Ascending aorta (tissue), 2 donors: Measurements from ENCODE around the gene MTIF3. TPM values are rescaled to one million over a fixed set of nuclear protein-coding genes. Genes with fewer than 3 reads are reported as not detected.

Source experiments
- DNase-seq, 2 donors: peaks; one replicate each; pipeline ENCODE4 v3.0.0-alpha.2; 2019; ENCODE audit warnings: low spot score in 2 of 2
- H3K27ac ChIP-seq, 2 donors: fragments of 200-600 bp; sonication (generic); one replicate each; pipeline ENCODE4 v1.5.1; 2016 to 2017; ENCODE audit warnings: mild to moderate bottlenecking in 1 of 2
- H3K27me3 ChIP-seq: fragments of 200-600 bp; sonication (generic); one replicate; pipeline ENCODE4 v1.5.1; 2017
- H3K36me3 ChIP-seq, 2 donors: fragments of 200-600 bp; sonication (generic); one replicate each; pipeline ENCODE4 v1.5.1; 2016
- H3K4me1 ChIP-seq, 2 donors: fragments of 200-600 bp; sonication (generic); one replicate each; pipeline ENCODE4 v1.5.1; 2016 to 2017; ENCODE audit warnings: mild to moderate bottlenecking in 1 of 2
- H3K4me3 ChIP-seq, 2 donors: fragments of 200-600 bp; sonication (generic); one replicate each; pipeline ENCODE4 v1.5.1; 2016 to 2017; ENCODE audit warnings: mild to moderate bottlenecking in 1 of 2
- H3K9me3 ChIP-seq, 2 donors: fragments of 200-600 bp; sonication (generic); one replicate each; pipeline ENCODE4 v1.5.1; 2016
- CTCF ChIP-seq, 3 experiments: fragments of 200-600 bp in 2 of 3; fragments of 450-650 bp in 1 of 3; sonication (generic) in 2 of 3; IDR thresholded peaks; one replicate each; pipeline ENCODE4 v1.5.1; 2016 to 2019; ENCODE audit warnings: antibody characterized with exemption in 3 of 3, mild to moderate bottlenecking in 1 of 3, moderate library complexity in 1 of 3
- intact Hi-C: fragments of 100-400 bp; cut with DNase I; formaldehyde crosslinking; loops from one replicate; pipeline ENCODE4 v1.15.1; 2023
- total RNA-seq: library from RNA; depleted of rRNA; stranded (reverse); fragments of >200 nt; gene quantifications from one replicate; pipeline ENCODE4 v1.1.0, GENCODE V29; 2016

MTIF3 gene
- total RNA-seq, 1 donor from 2014 or later, result 23.6 TPM

DNA sequence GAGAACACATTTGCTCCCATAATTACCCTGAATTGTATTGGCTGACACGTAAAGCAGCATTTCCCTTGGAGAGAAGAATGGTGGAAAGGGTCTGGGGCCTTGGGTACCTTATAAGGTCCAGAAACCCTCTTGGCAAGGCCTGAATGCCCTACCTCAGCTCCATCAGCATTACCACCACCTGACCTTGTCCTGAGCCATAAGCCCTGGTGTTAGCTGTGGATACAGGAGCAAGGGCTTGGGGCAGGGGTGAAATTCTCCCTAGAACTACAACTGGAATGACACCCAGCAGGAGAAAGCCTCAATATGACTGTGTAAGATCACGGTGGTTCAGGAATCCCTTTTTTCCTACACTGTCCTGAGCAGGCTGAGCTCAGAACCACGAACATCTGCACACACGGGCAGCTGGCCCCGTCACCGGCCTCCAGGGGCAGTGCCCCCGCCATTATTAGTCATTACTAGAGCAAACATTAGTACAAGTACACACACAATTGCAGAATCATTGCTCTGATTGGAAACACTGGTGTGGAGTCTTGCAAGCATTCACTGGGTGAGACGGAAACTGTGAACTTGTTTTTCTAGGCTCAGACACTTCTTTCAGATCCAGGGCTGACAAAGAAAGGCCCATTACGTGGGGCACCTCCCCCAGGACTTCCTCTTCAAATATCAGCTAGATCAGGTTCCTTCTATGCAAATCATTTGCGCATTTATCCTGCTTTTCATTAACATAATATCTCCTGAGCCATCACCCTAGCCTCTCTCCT is 26.8 kb upstream of the MTIF3 start:
- H3K27ac ChIP-seq, result no peak overlapping the region
- no peaks in the 10 kb centered on the region for H3K9me3 ChIP-seq
- intact Hi-C loops, result no loop called here
- DNase-seq, result no peak
- no peaks in the 10 kb centered on the region for H3K4me1 ChIP-seq
- TF ChIP-seq CTCF (IDR thresholded peaks at IDR 0.05), result no peak
- H3K36me3 ChIP-seq, result no peaks in the 10 kb centered on the region
- no peak overlapping the region for H3K4me3 ChIP-seq
- no peaks in the 10 kb centered on the region for H3K27me3 ChIP-seq

DNA sequence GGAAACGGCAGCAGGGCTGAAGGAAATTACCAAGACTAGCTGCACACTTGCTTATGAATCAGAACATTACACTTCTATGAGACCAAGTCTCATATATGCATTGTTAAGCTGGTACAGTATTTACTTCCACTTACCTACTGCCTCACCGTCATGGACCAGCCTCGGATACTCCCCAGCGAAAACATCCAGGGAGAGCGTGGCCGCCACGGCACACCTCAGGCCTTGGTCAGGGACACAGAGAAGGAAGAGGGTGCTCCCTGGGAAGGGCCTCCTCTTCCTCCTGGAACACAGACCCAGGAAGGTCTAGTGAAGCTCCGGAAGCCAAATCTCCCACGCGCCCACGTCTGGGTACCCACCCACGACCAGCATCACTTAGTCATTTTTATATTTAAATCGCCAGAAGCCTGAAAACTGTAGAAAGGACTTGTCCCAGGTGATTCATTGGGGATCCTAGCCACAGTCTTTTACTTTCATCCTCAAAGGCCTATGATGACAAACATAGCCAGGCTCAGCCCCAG is 24.4 kb upstream of the MTIF3 start:
- H3K36me3 ChIP-seq, result no peaks in the 10 kb centered on the region
- DNase-seq, result no peak
- intact Hi-C loops, result no loop called here
- no peaks in the 10 kb centered on the region for H3K4me1 ChIP-seq
- no peaks in the 10 kb centered on the region for H3K27me3 ChIP-seq
- H3K9me3 ChIP-seq, result no peaks in the 10 kb centered on the region
- H3K4me3 ChIP-seq, result no peak overlapping the region
- no peak overlapping the region for H3K27ac ChIP-seq
- no peak for TF ChIP-seq CTCF (IDR thresholded peaks at IDR 0.05)

- Histone ChIP-seq H3K4me1 (no peaks in the 10 kb centered on the region), H3K4me3 (no peak overlapping the region), H3K27ac (no peak overlapping the region), H3K9me3 (no peaks in the 10 kb centered on the region), H3K27me3 (no peaks in the 10 kb centered on the region), H3K36me3 (no peaks in the 10 kb centered on the region)
- no peak for DNase-seq
- no peak for TF ChIP-seq CTCF (IDR thresholded peaks at IDR 0.05)
- intact Hi-C loops, result no loop called here
Observed at GRCh38 chr13:27472941-27473340, 22.6 kb upstream of the MTIF3 start.

DNA sequence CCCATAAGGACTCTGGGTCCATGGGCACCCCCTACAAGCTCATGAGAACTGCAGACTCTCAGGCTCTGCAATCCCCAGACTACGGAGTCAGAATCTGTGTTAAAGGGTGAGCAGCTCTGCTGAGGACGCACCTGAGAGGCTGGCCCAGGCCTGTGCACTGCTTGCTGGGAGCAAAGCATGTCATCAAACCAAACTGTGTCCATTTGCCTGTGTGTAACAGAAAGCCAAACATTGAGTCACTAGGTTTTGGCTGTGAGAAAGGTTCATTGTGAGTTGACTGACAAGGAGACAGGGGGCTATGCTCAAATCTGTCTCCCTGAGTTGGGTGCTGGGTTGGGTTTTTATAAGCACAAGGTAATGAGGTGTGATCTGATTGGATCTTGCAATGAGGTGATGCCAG is 22.1 kb upstream of the MTIF3 start:
- Histone ChIP-seq H3K9me3 (no peaks in the 10 kb centered on the region), H3K4me1 (no peaks in the 10 kb centered on the region), H3K4me3 (no peak overlapping the region), H3K27ac (no peak overlapping the region), H3K27me3 (no peaks in the 10 kb centered on the region), H3K36me3 (no peaks in the 10 kb centered on the region)
- no peak for DNase-seq
- intact Hi-C loops, result no loop called here
- TF ChIP-seq CTCF (IDR thresholded peaks at IDR 0.05), result no peak

DNA sequence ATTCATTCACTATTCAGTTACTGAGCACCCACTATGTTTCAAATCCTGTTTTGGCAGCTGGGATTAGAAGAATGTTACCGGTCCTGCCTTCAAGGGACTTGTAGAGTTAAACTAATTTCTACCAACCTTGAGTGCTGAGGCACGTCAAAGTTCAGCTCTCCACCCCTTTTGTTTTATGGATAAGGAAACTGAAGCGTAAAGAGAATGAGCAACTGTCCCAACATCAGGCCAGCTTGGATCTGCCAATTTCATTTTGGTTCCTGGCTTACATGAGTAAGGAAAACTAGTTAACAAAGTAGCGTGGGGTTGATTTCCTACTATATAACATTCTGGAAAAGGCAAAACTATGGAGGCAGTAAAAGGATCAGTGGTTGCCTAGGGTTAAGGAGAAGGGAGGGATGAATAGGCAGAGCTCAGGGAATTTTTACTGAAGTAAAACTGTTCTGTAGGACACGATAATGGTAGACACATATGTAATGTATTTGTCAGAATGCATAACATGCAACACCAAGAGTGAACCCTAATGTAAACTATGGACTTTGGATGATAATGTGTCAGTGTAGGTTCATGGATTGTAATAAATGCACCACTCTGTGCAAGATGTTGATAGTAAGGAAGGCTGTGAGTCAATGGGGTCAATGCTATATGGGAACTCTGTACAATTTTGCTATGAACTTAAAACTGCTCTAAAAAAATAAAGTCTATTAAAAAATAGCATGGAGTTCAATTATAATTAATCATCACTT is 19.9 kb upstream of the MTIF3 start:
- no peak for DNase-seq
- Histone ChIP-seq H3K27ac (no peak overlapping the region), H3K4me3 (no peak overlapping the region), H3K9me3 (no peaks in the 10 kb centered on the region), H3K27me3 (no peaks in the 10 kb centered on the region), H3K36me3 (no peaks in the 10 kb centered on the region), H3K4me1 (no peaks in the 10 kb centered on the region)
- TF ChIP-seq CTCF (IDR thresholded peaks at IDR 0.05), result no peak
- intact Hi-C loops, result no loop called here
